A549 (cell line): ENCODE measurements around the gene GIMAP1. TPM values are rescaled to one million over a fixed set of nuclear protein-coding genes. Genes with fewer than 3 reads are reported as not detected.

ENCODE experiments used
- ATAC-seq, 2 experiments: fragments of 200-7000 bp in 1 of 2; fragments of >200 bp in 1 of 2; cut with Nextera tagmentation in 1 of 2; cut with Tn5 transposase in 1 of 2; 3 replicates each; pipeline versions ENCODE4 v1.8.0 to v1.9.1; 2018 to 2020; ENCODE audit warnings: mild to moderate bottlenecking in 1 of 2, moderate library complexity in 1 of 2
- CTCF ChIA-PET: fragments of 300-600 bp; sonication (Branson Sonifier 250); formaldehyde crosslinking; extraction: SDS; loops from one replicate; lab custom pipeline; 2021; ENCODE audit warnings: antibody characterized with exemption, inconsistent platforms; lab: Yijun Ruan, JAX
- POLR2A ChIA-PET: fragments of 350-600 bp; formaldehyde crosslinking; extraction: SDS; loops from one replicate; lab custom pipeline; 2021; ENCODE audit warnings: antibody characterized with exemption, inconsistent platforms; lab: Yijun Ruan, JAX
- DNase-seq, 2 experiments: peaks; one replicate each; pipeline versions ENCODE4 v3.0.0 to v3.0.0-alpha.2; 2011 to 2016; ENCODE audit warnings: low read depth in 1 of 2, low spot score in 1 of 2
- FAIRE-seq: peaks from 2 replicates; lab custom pipeline; 2011; peaks lifted over from hg19 to GRCh38; lab: Jason Lieb, UNC
- H3K27ac ChIP-seq, 2 experiments: fragments of >200 bp; sonication (Bioruptor Twin); formaldehyde crosslinking; 3 replicates each; pipeline ENCODE4 v1.5.1; 2016 to 2017
- H3K4me1 ChIP-seq: fragments of >200 bp; sonication (Bioruptor Twin); formaldehyde crosslinking; 3 replicates; pipeline ENCODE4 v1.6.1; 2016
- H3K4me2 ChIP-seq: fragments of >200 bp; sonication (Bioruptor Twin); formaldehyde crosslinking; 3 replicates; pipeline ENCODE4 v1.6.1; 2016
- H3K4me3 ChIP-seq: fragments of >200 bp; sonication (Bioruptor Twin); formaldehyde crosslinking; 3 replicates; pipeline ENCODE4 v1.5.1; 2016
- H3K9me3 ChIP-seq: fragments of >200 bp; sonication (Bioruptor Twin); formaldehyde crosslinking; 3 replicates; pipeline ENCODE4 v1.6.1; 2016
- BHLHE40 ChIP-seq: IDR thresholded peaks from 2 replicates; pipeline ENCODE4 v1.6.1; 2012; ENCODE audit warnings: low read depth, low read length, inconsistent platforms
- CHD4 ChIP-seq: fragments of 200-600 bp; sonication (generic); IDR thresholded peaks from 2 replicates; pipeline ENCODE4 v1.6.1; 2016; ENCODE audit warnings: antibody characterized with exemption, mild to moderate bottlenecking, borderline replicate concordance
- EHF ChIP-seq: fragments of 250-450 bp; sonication (Bioruptor Pico); IDR thresholded peaks from 2 replicates; pipeline ENCODE4 v1.5.0; 2020; ENCODE audit warnings: mild to moderate bottlenecking
- EHMT2 ChIP-seq: fragments of 200-600 bp; sonication (generic); IDR thresholded peaks from 2 replicates; pipeline ENCODE4 v1.6.1; 2016; ENCODE audit warnings: antibody characterized with exemption, low read depth, mild to moderate bottlenecking, moderate library complexity
- EP300 ChIP-seq, 2 experiments: fragments of >200 bp; sonication (Bioruptor Twin); formaldehyde crosslinking; IDR thresholded peaks; 2 replicates in 1 of 2; 3 replicates in 1 of 2; pipeline ENCODE4 v1.6.1; 2016 to 2017
- ESRRA ChIP-seq: fragments of 150-350 bp; IDR thresholded peaks from 2 replicates; pipeline ENCODE4 v1.6.1; 2014; ENCODE audit warnings: mild to moderate bottlenecking, low read length, borderline replicate concordance
- FOSL2 ChIP-seq, 2 experiments: fragments of 450-650 bp in 1 of 2; fragments of >200 bp in 1 of 2; sonication (Bioruptor Twin) in 1 of 2; formaldehyde crosslinking; IDR thresholded peaks; 2 replicates each; pipeline versions ENCODE4 v1.5.0 to v1.6.1; 2016 to 2020; ENCODE audit warnings: mild to moderate bottlenecking in 1 of 2, moderate library complexity in 1 of 2
- FOXS1 ChIP-seq: fragments of 250-450 bp; sonication (Bioruptor Pico); IDR thresholded peaks from 2 replicates; pipeline ENCODE4 v1.5.0; 2020; ENCODE audit warnings: mild to moderate bottlenecking, moderate library complexity
- HOXB13 ChIP-seq: fragments of 250-450 bp; sonication (Bioruptor Pico); IDR thresholded peaks from 2 replicates; pipeline ENCODE4 v1.5.0; 2020; ENCODE audit warnings: low read depth, mild to moderate bottlenecking, moderate library complexity
- KDM5A ChIP-seq: fragments of 200-600 bp; sonication (generic); IDR thresholded peaks from 2 replicates; pipeline ENCODE4 v1.6.1; 2016; ENCODE audit warnings: antibody characterized with exemption, mild to moderate bottlenecking
- MAZ ChIP-seq: fragments of 150-350 bp; IDR thresholded peaks from 2 replicates; pipeline ENCODE4 v1.6.1; 2014; ENCODE audit warnings: antibody characterized with exemption, low read depth, low read length, borderline replicate concordance
- MYC ChIP-seq: IDR thresholded peaks from 2 replicates; pipeline ENCODE4 v1.6.1; 2012; ENCODE audit warnings: mild to moderate bottlenecking, inconsistent platforms, low read length, improper control_type of control experiment, borderline replicate concordance
- NFE2L2 ChIP-seq: fragments of 150-350 bp; conservative IDR thresholded peaks from 2 replicates; pipeline ENCODE4 v1.6.1; 2014; ENCODE audit warnings: low read length
- PHF8 ChIP-seq: fragments of 200-600 bp; sonication (generic); IDR thresholded peaks from 2 replicates; pipeline ENCODE4 v1.6.1; 2016; ENCODE audit warnings: low read depth, mild to moderate bottlenecking, antibody characterized with exemption, moderate library complexity, borderline replicate concordance
- POLR2A ChIP-seq: IDR thresholded peaks from 2 replicates; pipeline ENCODE4 v1.6.1; 2012; ENCODE audit warnings: mild to moderate bottlenecking, low read length
- POLR2AphosphoS2 ChIP-seq: conservative IDR thresholded peaks from 2 replicates; pipeline ENCODE4 v1.6.1; 2012; ENCODE audit warnings: low read length, improper control_type of control experiment, inconsistent platforms
- RAD21 ChIP-seq, 2 experiments: fragments of >200 bp in 1 of 2; sonication (Bioruptor Twin) in 1 of 2; formaldehyde crosslinking in 1 of 2; IDR thresholded peaks in 1 of 2; conservative IDR thresholded peaks in 1 of 2; 2 replicates in 1 of 2; 3 replicates in 1 of 2; pipeline ENCODE4 v1.6.1; 2012 to 2018; ENCODE audit warnings: inconsistent platforms in 1 of 2
- RARB ChIP-seq: fragments of 250-450 bp; sonication (Bioruptor Pico); IDR thresholded peaks from 2 replicates; pipeline ENCODE4 v1.8.0; 2021; ENCODE audit warnings: mild to moderate bottlenecking, moderate library complexity
- RNF2 ChIP-seq: fragments of 200-600 bp; sonication (generic); IDR thresholded peaks from 2 replicates; pipeline ENCODE4 v1.6.1; 2016; ENCODE audit warnings: low read depth, mild to moderate bottlenecking, antibody characterized with exemption, moderate library complexity, borderline replicate concordance
- TFCP2L1 ChIP-seq: fragments of 250-450 bp; sonication (Bioruptor Pico); IDR thresholded peaks from 2 replicates; pipeline ENCODE4 v1.5.0; 2021; ENCODE audit warnings: mild to moderate bottlenecking
- TP53 ChIP-seq: fragments of 250-450 bp; sonication (Bioruptor Pico); IDR thresholded peaks from 2 replicates; pipeline ENCODE4 v1.5.0; 2021; ENCODE audit warnings: mild to moderate bottlenecking, moderate library complexity
- ZC3H11A ChIP-seq: fragments of 450-650 bp; IDR thresholded peaks from 2 replicates; pipeline ENCODE4 v1.6.1; 2014; ENCODE audit warnings: antibody characterized with exemption, mild to moderate bottlenecking
- ZNF302 ChIP-seq: fragments of 250-450 bp; sonication (Bioruptor Pico); IDR thresholded peaks from 2 replicates; pipeline ENCODE4 v1.9.0; 2021; ENCODE audit warnings: inconsistent platforms, mild to moderate bottlenecking, moderate library complexity
- WGBS: methylation state at CpG from one replicate; pipeline ENCODE4 v1.1.6; 2017; ENCODE audit errors: missing lambda C conversion rate; 5-methylcytosine and 5-hydroxymethylcytosine counted together
- polyA plus RNA-seq, 4 experiments: library from polyadenylated mRNA; depleted of rRNA in 3 of 4; stranded (reverse); fragments of >200 nt; fragmentation: RNase III in 1 of 4; extraction: RNeasy Plus Mini Kit Qiagen cat#74134 plus additional on column Dnase treatment in 1 of 4; gene quantifications; 2 replicates in 3 of 4; 3 replicates in 1 of 4; pipeline ENCODE4 v1.2.3, GENCODE V29; 2011 to 2017
- TF ChIP-seq, protein P1 (sequence below): IDR thresholded peaks from 2 replicates; pipeline ENCODE4 v1.6.1; 2012
- TF ChIP-seq, protein P2 (sequence below): fragments of >200 bp; sonication (Bioruptor Twin); formaldehyde crosslinking; IDR thresholded peaks from 2 replicates; pipeline ENCODE4 v1.6.1; 2016
- TF ChIP-seq, protein P3 (sequence below): IDR thresholded peaks from 2 replicates; pipeline ENCODE4 v1.6.1; 2012; ENCODE audit warnings: low read depth, borderline replicate concordance

The GIMAP1 gene
- polyA plus RNA-seq, 2 of the 4 experiments (the other 2 are of a cell fraction) = not detected

DNA sequence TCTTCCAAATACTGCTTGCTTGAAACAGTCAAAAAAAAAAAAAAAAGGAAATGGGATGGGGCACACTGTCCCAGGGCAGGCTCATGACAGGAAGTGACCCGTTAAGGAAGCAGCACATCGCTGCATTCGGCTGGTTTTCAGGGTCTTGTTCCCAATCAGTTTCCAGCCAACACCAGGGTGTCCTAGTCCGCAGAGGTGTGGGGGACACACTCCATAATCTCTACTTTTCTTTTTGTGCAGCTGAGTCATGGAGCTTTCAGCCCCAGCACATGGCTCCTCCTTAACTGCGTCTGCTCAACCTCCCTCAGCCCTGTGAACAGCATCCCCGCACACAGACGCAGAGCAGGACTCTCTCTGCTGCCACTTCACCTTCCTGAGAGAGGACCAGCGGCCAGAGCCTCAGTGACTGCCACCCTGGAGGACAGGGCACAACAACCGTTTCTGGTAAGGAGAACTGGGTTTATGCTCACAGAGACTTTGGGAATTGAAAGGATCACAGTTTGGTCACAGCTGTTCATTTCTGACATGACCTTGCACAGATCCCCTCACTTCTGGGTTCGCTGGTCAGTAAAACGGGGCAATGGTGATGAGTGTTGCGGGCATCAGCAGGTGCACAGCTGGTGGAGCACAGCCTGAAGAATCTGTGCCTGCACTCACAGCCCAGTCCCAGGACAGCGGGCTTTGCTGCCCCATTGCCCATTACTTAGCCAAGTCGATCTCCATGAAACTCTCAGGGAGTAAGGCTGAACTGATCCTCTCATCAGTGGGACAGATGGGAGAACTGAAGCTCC lies 21.0 kb downstream of the GIMAP1 start, which contains the start of gene GIMAP5:
Gene GIMAP5 (plus strand): TSS at position 154 of the 791 bp plus-strand sequence. CDS start 3,467 bp downstream, outside the sequence.
- Histone ChIP-seq H3K9me3 (no peaks in the 10 kb centered on the region), H3K4me2 (no peak within 1 kb of the TSS), H3K4me3 (no peak within 1 kb of the TSS), H3K4me1 (no peaks in the 10 kb centered on the region)
- DNase-seq = no peak
- 10% methylated on average over 12 of the region's 14 CpGs for WGBS
- TF ChIP-seq POLR2A = no peak
- TF ChIP-seq MYC = no peak
- no peak for TF ChIP-seq CHD4
- no peak for TF ChIP-seq ZC3H11A
- no peak for TF ChIP-seq MAZ
- no peak for TF ChIP-seq RAD21 (conservative IDR thresholded peaks at IDR 0.05 in 1 of 2, IDR thresholded peaks at IDR 0.05 in 1 of 2)
- TF ChIP-seq ESRRA = no peak
- no peak for TF ChIP-seq POLR2AphosphoS2
- TF ChIP-seq KDM5A = no peak
- TF ChIP-seq, all 56 proteins: peak for 0
- no peak within 1 kb of the TSS for H3K27ac ChIP-seq
- POLR2A ChIA-PET = no interaction called here
- CTCF ChIA-PET = interaction anchor here (1.0 kb wide), 1 partner anchor 43 kb away, joined by 3 read pairs; no protein-coding TSS in a partner anchor
- ATAC-seq = peak in 1 of 2 experiments; percentile 32; a peak in 3 of 6 replicates
- no peak for FAIRE-seq

DNA sequence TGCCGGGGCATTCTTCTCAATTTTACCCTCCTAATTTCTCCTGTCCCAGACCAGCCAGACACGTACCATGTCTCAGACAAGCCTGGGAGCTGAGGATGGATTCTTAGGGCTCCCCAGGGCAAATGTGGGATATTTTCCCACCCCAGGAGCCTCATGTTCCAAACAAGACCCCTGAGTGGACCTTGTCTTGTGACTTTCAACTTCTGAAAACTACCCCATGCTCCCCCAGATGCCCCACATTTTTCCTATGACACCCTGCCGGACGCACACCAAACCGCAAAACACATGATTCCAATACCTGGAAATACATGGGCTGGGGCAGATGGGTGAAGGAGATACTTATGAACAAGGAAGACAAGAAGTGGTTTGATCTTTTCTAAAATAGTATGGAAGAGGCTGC lies 21.7 kb downstream of the GIMAP1 start:
- H3K27ac ChIP-seq = no peak overlapping the region
- no peak overlapping the region for H3K4me2 ChIP-seq
- DNase-seq = no peak
- TF ChIP-seq TP53 (CRISPR knock-in tag) (no peak), TFCP2L1 (CRISPR knock-in tag) (no peak), KDM5A (no peak), RNF2 (no peak), ESRRA (no peak), BHLHE40 (no peak), RARB (CRISPR knock-in tag) (no peak), POLR2AphosphoS2 (no peak), EHMT2 (no peak), FOSL2 (IDR thresholded peaks at IDR 0.05) (no peak), FOSL2 (CRISPR knock-in tag; IDR thresholded peaks at IDR 0.05) (no peak), NFE2L2 (no peak), HOXB13 (no peak), CHD4 (no peak), EHF (no peak)
- TF ChIP-seq, protein P1, sequence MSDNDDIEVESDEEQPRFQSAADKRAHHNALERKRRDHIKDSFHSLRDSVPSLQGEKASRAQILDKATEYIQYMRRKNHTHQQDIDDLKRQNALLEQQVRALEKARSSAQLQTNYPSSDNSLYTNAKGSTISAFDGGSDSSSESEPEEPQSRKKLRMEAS = no peak
- TF ChIP-seq, protein P2, sequence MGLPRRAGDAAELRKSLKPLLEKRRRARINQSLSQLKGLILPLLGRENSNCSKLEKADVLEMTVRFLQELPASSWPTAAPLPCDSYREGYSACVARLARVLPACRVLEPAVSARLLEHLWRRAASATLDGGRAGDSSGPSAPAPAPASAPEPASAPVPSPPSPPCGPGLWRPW = no peak
- ATAC-seq = no peak
- FAIRE-seq = no peak
- CTCF ChIA-PET = interaction anchor here (1.0 kb wide), 2 partner anchors 41 to 42 kb away, joined by 3 read pairs; no protein-coding TSS in a partner anchor
- POLR2A ChIA-PET = no interaction called here
- H3K4me3 ChIP-seq = no peak overlapping the region
- no peaks in the 10 kb centered on the region for H3K4me1 ChIP-seq
- no peaks in the 10 kb centered on the region for H3K9me3 ChIP-seq
- WGBS = 41% methylated on average over 5 of the region's 5 CpGs

DNA sequence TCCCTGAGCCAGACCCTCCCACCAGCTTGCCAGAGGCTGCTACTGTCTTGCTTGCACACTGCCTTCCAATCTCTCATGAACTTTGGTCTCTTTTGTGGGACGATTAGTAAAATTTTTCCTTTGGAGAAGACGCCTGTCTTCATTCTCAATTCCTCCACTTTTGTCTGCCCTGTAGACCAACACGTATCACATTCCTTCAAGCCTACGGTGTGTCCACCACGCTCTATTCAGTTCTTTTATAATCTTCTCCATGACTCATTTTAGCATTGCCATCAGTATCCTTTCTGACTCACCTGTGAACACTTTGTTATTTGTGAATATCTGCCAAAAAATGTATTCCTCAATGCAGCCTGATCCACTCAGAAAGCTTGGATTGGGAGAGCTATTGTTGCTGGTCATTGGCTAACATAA lies 22.2 kb downstream of the GIMAP1 start:
- POLR2A ChIA-PET = no interaction called here
- H3K4me3 ChIP-seq = no peak overlapping the region
- ATAC-seq (no peak), FAIRE-seq (no peak), DNase-seq (no peak)
- H3K27ac ChIP-seq = no peak overlapping the region
- H3K9me3 ChIP-seq = no peaks in the 10 kb centered on the region
- TF ChIP-seq MYC (no peak), PHF8 (no peak), EP300 (IDR thresholded peaks at IDR 0.05) (no peak), ZNF302 (no peak), FOXS1 (CRISPR knock-in tag) (no peak), BHLHE40 (no peak), POLR2A (no peak)
- TF ChIP-seq, protein P3, sequence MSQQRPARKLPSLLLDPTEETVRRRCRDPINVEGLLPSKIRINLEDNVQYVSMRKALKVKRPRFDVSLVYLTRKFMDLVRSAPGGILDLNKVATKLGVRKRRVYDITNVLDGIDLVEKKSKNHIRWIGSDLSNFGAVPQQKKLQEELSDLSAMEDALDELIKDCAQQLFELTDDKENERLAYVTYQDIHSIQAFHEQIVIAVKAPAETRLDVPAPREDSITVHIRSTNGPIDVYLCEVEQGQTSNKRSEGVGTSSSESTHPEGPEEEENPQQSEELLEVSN = no peak
- H3K4me2 ChIP-seq = no peak overlapping the region
- WGBS = 8% methylated on average over 5 of the region's 5 CpGs
- CTCF ChIA-PET = interaction anchor here (1.0 kb wide), 1 partner anchor 40 kb away, joined by 3 read pairs; no protein-coding TSS in a partner anchor
- H3K4me1 ChIP-seq = no peaks in the 10 kb centered on the region
